Measurements from ENCODE around the gene WNT7B. TPM values are rescaled to one million over a fixed set of nuclear protein-coding genes. Genes with fewer than 3 reads are reported as not detected.
A peak's percentile ranks its signal among the peaks of the same experiment; 100 is the strongest.

The WNT7B gene
- polyA plus RNA-seq, 2 donors, result 6.6 to 6.8 TPM

- Histone ChIP-seq H3K36me3 (ENCODE audit: control insufficient read depth in 2 of 2, insufficient read depth in 2 of 2, low read length in 1 of 2) (peaks cover 0 to 3% of the 10 kb centered on the region in 2 donors), H3K9me3 (ENCODE audit: control insufficient read depth in 2 of 2, insufficient read depth in 1 of 2, low read depth in 1 of 2, low read length in 1 of 2) (no peaks in the 10 kb centered on the region), H3K4me1 (ENCODE audit: control insufficient read depth in 2 of 2, insufficient read depth in 2 of 2, low read length in 1 of 2) (peaks cover 7 to 16% of the 10 kb centered on the region in 2 donors), H3K4me3 (ENCODE audit: low read depth in 1 of 2, low read length in 2 of 2) (peak overlapping the region in 1 of 2 donors; percentile 68), H3K27ac (ENCODE audit: low read depth in 2 of 2, low read length in 1 of 2) (no peak overlapping the region), H3K27me3 (ENCODE audit: control insufficient read depth in 1 of 2, insufficient read depth in 2 of 2, low read length in 2 of 2) (peaks cover 0 to 17% of the 10 kb centered on the region in 2 donors)
- 12 to 13% methylated on average over 4 of the region's 4 CpGs for WGBS, 2 donors
Observed at GRCh38 chr22:45974498-45974897, 2.5 kb downstream of the WNT7B start.

GRCh38 chr22:45972889-45973253, 4.1 kb downstream of the WNT7B start:
- peaks cover 0 to 14% of the 10 kb centered on the region in 2 donors for H3K27me3 ChIP-seq (ENCODE audit: control insufficient read depth in 1 of 2, insufficient read depth in 2 of 2, low read length in 2 of 2)
- H3K4me1 ChIP-seq (ENCODE audit: control insufficient read depth in 2 of 2, insufficient read depth in 2 of 2, low read length in 1 of 2), result peaks cover 7 to 14% of the 10 kb centered on the region in 2 donors

GRCh38 chr22:45972091-45972888, 4.7 kb downstream of the WNT7B start:
- H3K4me1 ChIP-seq (ENCODE audit: control insufficient read depth in 2 of 2, insufficient read depth in 2 of 2, low read length in 1 of 2), result peaks cover 6 to 14% of the 10 kb centered on the region in 2 donors
- H3K9me3 ChIP-seq (ENCODE audit: control insufficient read depth in 2 of 2, insufficient read depth in 1 of 2, low read depth in 1 of 2, low read length in 1 of 2), result no peaks in the 10 kb centered on the region
- peaks cover 0 to 3% of the 10 kb centered on the region in 2 donors for H3K36me3 ChIP-seq (ENCODE audit: control insufficient read depth in 2 of 2, insufficient read depth in 2 of 2, low read length in 1 of 2)
- WGBS, 2 donors, result 21 to 25% methylated on average over 49 to 83 of the region's 83 CpGs
- peaks cover 0 to 14% of the 10 kb centered on the region in 2 donors for H3K27me3 ChIP-seq (ENCODE audit: control insufficient read depth in 1 of 2, insufficient read depth in 2 of 2, low read length in 2 of 2)
- H3K4me3 ChIP-seq (ENCODE audit: low read depth in 1 of 2, low read length in 2 of 2), result peak overlapping the region; percentile 7 to 20
- H3K27ac ChIP-seq (ENCODE audit: low read depth in 2 of 2, low read length in 1 of 2), result no peak overlapping the region

More at GRCh38 chr22:45972889-45973253, 4.1 kb downstream of the WNT7B start:
- H3K9me3 ChIP-seq (ENCODE audit: control insufficient read depth in 2 of 2, insufficient read depth in 1 of 2, low read depth in 1 of 2, low read length in 1 of 2), result no peaks in the 10 kb centered on the region
- H3K4me3 ChIP-seq (ENCODE audit: low read depth in 1 of 2, low read length in 2 of 2), result no peak overlapping the region
- peaks cover 0 to 3% of the 10 kb centered on the region in 2 donors for H3K36me3 ChIP-seq (ENCODE audit: control insufficient read depth in 2 of 2, insufficient read depth in 2 of 2, low read length in 1 of 2)
- 56 to 62% methylated on average over 10 of the region's 10 CpGs for WGBS, 2 donors
- H3K27ac ChIP-seq (ENCODE audit: low read depth in 2 of 2, low read length in 1 of 2), result no peak overlapping the region

- Histone ChIP-seq H3K36me3 (ENCODE audit: control insufficient read depth in 2 of 2, insufficient read depth in 2 of 2, low read length in 1 of 2) (peaks cover 0 to 3% of the 10 kb centered on the region in 2 donors), H3K4me3 (ENCODE audit: low read depth in 1 of 2, low read length in 2 of 2) (peak overlapping the region; percentile 11 to 20), H3K27ac (ENCODE audit: low read depth in 2 of 2, low read length in 1 of 2) (no peak overlapping the region), H3K27me3 (ENCODE audit: control insufficient read depth in 1 of 2, insufficient read depth in 2 of 2, low read length in 2 of 2) (peaks cover 0 to 13% of the 10 kb centered on the region in 2 donors), H3K4me1 (ENCODE audit: control insufficient read depth in 2 of 2, insufficient read depth in 2 of 2, low read length in 1 of 2) (peaks cover 6 to 14% of the 10 kb centered on the region in 2 donors), H3K9me3 (ENCODE audit: control insufficient read depth in 2 of 2, insufficient read depth in 1 of 2, low read depth in 1 of 2, low read length in 1 of 2) (no peaks in the 10 kb centered on the region)
- WGBS, 2 donors, result 20 to 35% methylated on average over 62 to 66 of the region's 66 CpGs
Observed at GRCh38 chr22:45971408-45972028, 5.4 kb downstream of the WNT7B start.

GRCh38 chr22:45970705-45971407, 6.1 kb downstream of the WNT7B start:
- Histone ChIP-seq H3K4me3 (ENCODE audit: low read depth in 1 of 2, low read length in 2 of 2) (peak overlapping the region in 1 of 2 donors; percentile 20), H3K4me1 (ENCODE audit: control insufficient read depth in 2 of 2, insufficient read depth in 2 of 2, low read length in 1 of 2) (peaks cover 6 to 17% of the 10 kb centered on the region in 2 donors)
- 24 to 29% methylated on average over 39 to 40 of the region's 40 CpGs for WGBS, 2 donors

GRCh38 chr22:45969801-45970470, 7.0 kb downstream of the WNT7B start:
- peaks cover 0 to 10% of the 10 kb centered on the region in 2 donors for H3K27me3 ChIP-seq (ENCODE audit: control insufficient read depth in 1 of 2, insufficient read depth in 2 of 2, low read length in 2 of 2)
- no peaks in the 10 kb centered on the region for H3K9me3 ChIP-seq (ENCODE audit: control insufficient read depth in 2 of 2, insufficient read depth in 1 of 2, low read depth in 1 of 2, low read length in 1 of 2)
- H3K36me3 ChIP-seq (ENCODE audit: control insufficient read depth in 2 of 2, insufficient read depth in 2 of 2, low read length in 1 of 2), result peaks cover 0 to 3% of the 10 kb centered on the region in 2 donors
- peaks cover 6 to 13% of the 10 kb centered on the region in 2 donors for H3K4me1 ChIP-seq (ENCODE audit: control insufficient read depth in 2 of 2, insufficient read depth in 2 of 2, low read length in 1 of 2)
- H3K27ac ChIP-seq (ENCODE audit: low read depth in 2 of 2, low read length in 1 of 2), result no peak overlapping the region
- WGBS, 2 donors, result 61 to 64% methylated on average over 21 of the region's 21 CpGs
- H3K4me3 ChIP-seq (ENCODE audit: low read depth in 1 of 2, low read length in 2 of 2), result no peak overlapping the region

More at GRCh38 chr22:45970705-45971407, 6.1 kb downstream of the WNT7B start:
- H3K9me3 ChIP-seq (ENCODE audit: control insufficient read depth in 2 of 2, insufficient read depth in 1 of 2, low read depth in 1 of 2, low read length in 1 of 2), result no peaks in the 10 kb centered on the region
- H3K27me3 ChIP-seq (ENCODE audit: control insufficient read depth in 1 of 2, insufficient read depth in 2 of 2, low read length in 2 of 2), result peaks cover 0 to 10% of the 10 kb centered on the region in 2 donors
- peaks cover 0 to 3% of the 10 kb centered on the region in 2 donors for H3K36me3 ChIP-seq (ENCODE audit: control insufficient read depth in 2 of 2, insufficient read depth in 2 of 2, low read length in 1 of 2)
- no peak overlapping the region for H3K27ac ChIP-seq (ENCODE audit: low read depth in 2 of 2, low read length in 1 of 2)

GRCh38 chr22:45969414-45969799, 7.6 kb downstream of the WNT7B start:
- peaks cover 0 to 7% of the 10 kb centered on the region in 2 donors for H3K27me3 ChIP-seq (ENCODE audit: control insufficient read depth in 1 of 2, insufficient read depth in 2 of 2, low read length in 2 of 2)

GRCh38 chr22:45968751-45969413, 8.1 kb downstream of the WNT7B start:
- WGBS, 2 donors, result 68 to 69% methylated on average over 21 of the region's 21 CpGs
- H3K9me3 ChIP-seq (ENCODE audit: control insufficient read depth in 2 of 2, insufficient read depth in 1 of 2, low read depth in 1 of 2, low read length in 1 of 2), result no peaks in the 10 kb centered on the region
- peaks cover 0 to 7% of the 10 kb centered on the region in 2 donors for H3K27me3 ChIP-seq (ENCODE audit: control insufficient read depth in 1 of 2, insufficient read depth in 2 of 2, low read length in 2 of 2)
- H3K4me1 ChIP-seq (ENCODE audit: control insufficient read depth in 2 of 2, insufficient read depth in 2 of 2, low read length in 1 of 2), result peaks cover 6 to 13% of the 10 kb centered on the region in 2 donors
- no peak overlapping the region for H3K27ac ChIP-seq (ENCODE audit: low read depth in 2 of 2, low read length in 1 of 2)
- H3K36me3 ChIP-seq (ENCODE audit: control insufficient read depth in 2 of 2, insufficient read depth in 2 of 2, low read length in 1 of 2), result peaks cover 0 to 3% of the 10 kb centered on the region in 2 donors
- no peak overlapping the region for H3K4me3 ChIP-seq (ENCODE audit: low read depth in 1 of 2, low read length in 2 of 2)

More at GRCh38 chr22:45969414-45969799, 7.6 kb downstream of the WNT7B start:
- H3K27ac ChIP-seq (ENCODE audit: low read depth in 2 of 2, low read length in 1 of 2), result no peak overlapping the region
- 51 to 54% methylated on average over 11 of the region's 11 CpGs for WGBS, 2 donors
- peaks cover 6 to 13% of the 10 kb centered on the region in 2 donors for H3K4me1 ChIP-seq (ENCODE audit: control insufficient read depth in 2 of 2, insufficient read depth in 2 of 2, low read length in 1 of 2)
- peaks cover 0 to 3% of the 10 kb centered on the region in 2 donors for H3K36me3 ChIP-seq (ENCODE audit: control insufficient read depth in 2 of 2, insufficient read depth in 2 of 2, low read length in 1 of 2)
- H3K4me3 ChIP-seq (ENCODE audit: low read depth in 1 of 2, low read length in 2 of 2), result no peak overlapping the region
- no peaks in the 10 kb centered on the region for H3K9me3 ChIP-seq (ENCODE audit: control insufficient read depth in 2 of 2, insufficient read depth in 1 of 2, low read depth in 1 of 2, low read length in 1 of 2)

All from esophagus (tissue), 2 donors.